ENCODE data around the gene POSTN. TPM values are rescaled to one million over a fixed set of nuclear protein-coding genes. Genes with fewer than 3 reads are reported as not detected.
"Not testable (repeated sequence)": the region's sequence is repeated elsewhere in the genome, so short reads cannot be mapped to it uniquely, and the experiment has no call there.

Gene POSTN
- total and polyA plus RNA-seq, 3 donors from 2014 or later: 10.0 to 23.0 (median 17.5) TPM

DNA sequence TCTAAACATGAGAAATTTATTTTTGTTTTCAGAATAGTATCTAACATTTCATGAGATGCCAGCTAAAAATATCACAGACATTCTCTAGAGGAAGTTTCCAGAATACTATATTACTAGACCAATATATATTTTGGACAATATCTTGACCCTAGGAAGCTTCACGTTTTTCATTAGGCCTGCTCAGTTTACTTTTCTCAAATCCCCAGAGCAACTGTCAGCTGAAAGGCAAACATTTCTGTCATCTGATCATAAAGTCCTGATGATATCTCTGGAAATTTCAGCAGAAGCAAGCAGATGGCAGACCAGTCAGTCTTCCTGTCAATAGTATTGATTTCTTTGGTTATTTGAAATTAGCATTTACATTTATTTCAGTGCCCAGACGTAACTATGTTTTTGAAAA lies 4.0 kb downstream of the POSTN start:
- no peak for DNase-seq
- Histone ChIP-seq H3K9me3 (no peaks in the 10 kb centered on the region), H3K27ac (no peak overlapping the region), H3K27me3 (no peaks in the 10 kb centered on the region), H3K4me1 (no peaks in the 10 kb centered on the region), H3K4me3 (no peak overlapping the region), H3K36me3 (ENCODE audit: low read depth, missing control alignments) (no peaks in the 10 kb centered on the region)
- WGBS, 2 donors: 62 to 67% methylated on average over 2 of the region's 2 CpGs
- TF ChIP-seq, protein P1, sequence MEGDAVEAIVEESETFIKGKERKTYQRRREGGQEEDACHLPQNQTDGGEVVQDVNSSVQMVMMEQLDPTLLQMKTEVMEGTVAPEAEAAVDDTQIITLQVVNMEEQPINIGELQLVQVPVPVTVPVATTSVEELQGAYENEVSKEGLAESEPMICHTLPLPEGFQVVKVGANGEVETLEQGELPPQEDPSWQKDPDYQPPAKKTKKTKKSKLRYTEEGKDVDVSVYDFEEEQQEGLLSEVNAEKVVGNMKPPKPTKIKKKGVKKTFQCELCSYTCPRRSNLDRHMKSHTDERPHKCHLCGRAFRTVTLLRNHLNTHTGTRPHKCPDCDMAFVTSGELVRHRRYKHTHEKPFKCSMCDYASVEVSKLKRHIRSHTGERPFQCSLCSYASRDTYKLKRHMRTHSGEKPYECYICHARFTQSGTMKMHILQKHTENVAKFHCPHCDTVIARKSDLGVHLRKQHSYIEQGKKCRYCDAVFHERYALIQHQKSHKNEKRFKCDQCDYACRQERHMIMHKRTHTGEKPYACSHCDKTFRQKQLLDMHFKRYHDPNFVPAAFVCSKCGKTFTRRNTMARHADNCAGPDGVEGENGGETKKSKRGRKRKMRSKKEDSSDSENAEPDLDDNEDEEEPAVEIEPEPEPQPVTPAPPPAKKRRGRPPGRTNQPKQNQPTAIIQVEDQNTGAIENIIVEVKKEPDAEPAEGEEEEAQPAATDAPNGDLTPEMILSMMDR (IDR thresholded peaks at IDR 0.05): no peak
- no peak for TF ChIP-seq POLR2A (IDR thresholded peaks at IDR 0.05)
- intact Hi-C loops (cut with DNase I; ENCODE audit: low total_unique reads): no loop called here

DNA sequence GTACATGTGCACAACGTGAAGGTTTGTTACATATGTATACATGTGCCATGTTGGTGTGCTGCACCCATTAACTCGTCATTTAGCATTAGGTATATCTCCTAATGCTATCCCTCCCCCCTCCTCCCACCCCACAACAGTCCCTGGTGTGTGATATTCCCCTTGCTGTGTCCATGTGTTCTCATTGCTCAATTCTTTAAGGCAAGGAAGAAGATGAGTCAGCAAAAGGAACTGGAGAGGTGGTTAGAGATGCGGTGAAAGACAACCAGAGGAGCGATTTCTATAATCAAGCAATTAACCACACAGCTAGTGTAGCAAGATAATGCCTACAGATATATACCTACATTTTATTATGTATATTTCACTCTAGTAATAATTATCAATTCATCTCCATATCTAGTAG lies 9.2 kb downstream of the POSTN start:
- H3K4me3 ChIP-seq; H3K36me3 ChIP-seq (ENCODE audit: low read depth, missing control alignments); H3K9me3 ChIP-seq; H3K27me3 ChIP-seq; DNase-seq; intact Hi-C loops (cut with DNase I; ENCODE audit: low total_unique reads); H3K27ac ChIP-seq; H3K4me1 ChIP-seq: not testable (repeated sequence)
- WGBS, 2 donors: 69 to 81% methylated on average over 4 of the region's 4 CpGs

DNA sequence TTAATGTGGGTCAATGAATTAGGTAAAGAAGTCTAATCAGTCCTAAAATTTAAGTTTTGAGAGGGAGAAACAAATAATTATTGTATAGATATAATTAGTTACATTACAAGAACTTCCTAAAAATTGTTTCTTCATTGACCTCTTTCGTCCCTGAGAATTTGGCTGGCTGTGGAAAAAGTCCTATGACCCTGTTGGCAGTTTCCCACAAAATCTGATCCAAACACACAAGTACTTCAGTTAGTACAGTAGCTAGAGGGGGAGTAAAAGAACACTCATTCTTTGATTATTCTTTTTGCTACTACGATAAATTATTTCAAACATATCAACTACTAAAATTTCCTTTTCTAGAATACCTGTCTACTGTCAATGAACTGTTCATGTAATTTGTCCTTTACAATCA lies 11.3 kb downstream of the POSTN start:
- Histone ChIP-seq H3K4me1 (no peaks in the 10 kb centered on the region), H3K9me3 (no peaks in the 10 kb centered on the region), H3K36me3 (ENCODE audit: low read depth, missing control alignments) (no peaks in the 10 kb centered on the region), H3K27ac (no peak overlapping the region), H3K27me3 (no peaks in the 10 kb centered on the region), H3K4me3 (no peak overlapping the region)
- intact Hi-C loops (cut with DNase I; ENCODE audit: low total_unique reads): no loop called here
- TF ChIP-seq POLR2A (IDR thresholded peaks at IDR 0.05): no peak
- TF ChIP-seq, protein P1 (IDR thresholded peaks at IDR 0.05): no peak
- 29 to 44% methylated on average over 2 of the region's 2 CpGs for WGBS, 2 donors
- DNase-seq: peak; percentile 30

DNA sequence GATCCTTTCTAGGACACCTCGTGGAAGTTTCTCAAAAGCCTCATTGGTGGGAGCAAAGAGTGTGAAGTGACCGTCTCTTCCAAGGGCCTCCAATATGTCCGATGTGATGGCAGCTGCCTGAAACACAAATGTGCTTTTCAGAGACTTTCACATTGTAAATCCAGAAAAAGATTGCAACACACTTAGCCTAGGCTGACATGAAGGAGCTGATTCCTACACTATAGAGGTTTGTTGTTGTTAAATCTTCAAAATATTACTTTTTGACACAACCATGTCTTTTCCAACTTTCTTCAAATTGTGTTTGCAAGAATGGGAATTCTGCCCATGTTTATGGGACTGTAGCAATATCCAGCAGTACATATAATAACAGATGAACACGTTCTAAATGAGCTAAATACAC lies 12.4 kb downstream of the POSTN start:
- no peak for DNase-seq

DNA sequence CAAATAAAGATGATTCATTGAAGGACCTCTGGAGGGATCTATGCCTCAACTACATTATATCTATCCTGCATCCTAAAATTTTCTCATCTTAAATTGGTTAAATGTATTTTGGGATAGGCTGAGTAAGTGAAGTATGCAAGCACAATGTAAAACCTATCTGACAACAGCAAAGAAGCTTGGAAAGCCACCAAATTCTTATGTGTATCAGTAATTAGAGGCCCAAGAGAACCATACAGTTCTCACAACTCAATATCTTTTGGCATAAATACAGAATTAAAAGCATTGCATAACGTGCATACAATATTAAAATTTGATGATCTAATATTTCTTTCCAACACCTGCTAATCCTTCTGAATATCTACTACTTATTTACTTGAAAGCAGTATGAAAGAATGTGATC lies 13.0 kb downstream of the POSTN start:
- intact Hi-C loops (cut with DNase I; ENCODE audit: low total_unique reads): no loop called here
- no peak for DNase-seq
- Histone ChIP-seq H3K9me3 (no peaks in the 10 kb centered on the region), H3K4me3 (no peak overlapping the region), H3K36me3 (ENCODE audit: low read depth, missing control alignments) (no peaks in the 10 kb centered on the region), H3K4me1 (no peaks in the 10 kb centered on the region), H3K27me3 (no peaks in the 10 kb centered on the region), H3K27ac (no peak overlapping the region)
- 31 to 46% methylated on average over 1 of the region's 1 CpG for WGBS, 2 donors
- TF ChIP-seq, protein P1 (IDR thresholded peaks at IDR 0.05): no peak
- no peak for TF ChIP-seq POLR2A (IDR thresholded peaks at IDR 0.05)

More for the DNA sequence above, 12.4 kb downstream of the POSTN start:
- WGBS, 2 donors: 92 to 96% methylated on average over 4 of the region's 4 CpGs
- no peaks in the 10 kb centered on the region for H3K9me3 ChIP-seq
- no peak overlapping the region for H3K27ac ChIP-seq
- intact Hi-C loops (cut with DNase I; ENCODE audit: low total_unique reads): no loop called here
- H3K36me3 ChIP-seq (ENCODE audit: low read depth, missing control alignments): no peaks in the 10 kb centered on the region
- H3K27me3 ChIP-seq: no peaks in the 10 kb centered on the region
- TF ChIP-seq, protein P1 (IDR thresholded peaks at IDR 0.05): no peak
- no peak for TF ChIP-seq POLR2A (IDR thresholded peaks at IDR 0.05)
- no peak overlapping the region for H3K4me3 ChIP-seq
- H3K4me1 ChIP-seq: no peaks in the 10 kb centered on the region

All from testis (tissue), 3 donors.